SK-N-DZ (cell line): ENCODE data around the gene B9D2. TPM values are rescaled to one million over a fixed set of nuclear protein-coding genes. Genes with fewer than 3 reads are reported as not detected.
A peak's percentile ranks its signal among the peaks of the same experiment; 100 is the strongest.
"Not testable (repeated sequence)": the region's sequence is repeated elsewhere in the genome, so short reads cannot be mapped to it uniquely, and the experiment has no call there.

ENCODE experiments used
- DNase-seq: peaks from one replicate; pipeline ENCODE4 v3.0.0-alpha.2; 2015; ENCODE audit warnings: low spot score
- polyA plus RNA-seq, 2 experiments: library from polyadenylated mRNA; depleted of rRNA; stranded (reverse); fragments of >200 nt; gene quantifications; 2 replicates each; pipeline ENCODE4 v1.2.3, GENCODE V29; 2014

The B9D2 gene
- polyA plus RNA-seq (2014; cell fraction: cytosol; rRNA removed), result 6.4 and 15.3 TPM in 2 replicates
- 5.4 and 8.1 TPM in 2 replicates for polyA plus RNA-seq (2014; cell fraction: nucleus; rRNA removed)

GRCh38 chr19:41363753-41364523, at the start of gene B9D2:
Gene B9D2, minus strand, starts transcription at chr19:41364149. Its CDS starts 630 bp downstream, at chr19:41363519.
- peak; percentile 96 for DNase-seq

- no peak for DNase-seq
Measured at GRCh38 chr19:41412953-41413352, 49.0 kb upstream of the B9D2 start.

GRCh38 chr19:41411968-41412265, 48.0 kb upstream of the B9D2 start:
- DNase-seq, result no peak

GRCh38 chr19:41411100-41411967, 47.4 kb upstream of the B9D2 start:
- no peak for DNase-seq

- no peak for DNase-seq
Measured at GRCh38 chr19:41410336-41411054, 46.5 kb upstream of the B9D2 start.

- no peak for DNase-seq
Measured at GRCh38 chr19:41409288-41409687, 45.3 kb upstream of the B9D2 start.

GRCh38 chr19:41408846-41409245, 44.9 kb upstream of the B9D2 start:
- not testable (repeated sequence) for DNase-seq

GRCh38 chr19:41408256-41408655, 44.3 kb upstream of the B9D2 start:
- no peak for DNase-seq

- DNase-seq, result no peak
Measured at GRCh38 chr19:41407271-41407670, 43.3 kb upstream of the B9D2 start.

- DNase-seq, result no peak
Measured at GRCh38 chr19:41405776-41406175, 41.8 kb upstream of the B9D2 start.

- no peak for DNase-seq
Measured at GRCh38 chr19:41403181-41403970, 39.4 kb upstream of the B9D2 start.

GRCh38 chr19:41402010-41402409, 38.1 kb upstream of the B9D2 start:
- DNase-seq, result peak; percentile 26

GRCh38 chr19:41401483-41401882, 37.5 kb upstream of the B9D2 start:
- no peak for DNase-seq

GRCh38 chr19:41399525-41399924, 35.6 kb upstream of the B9D2 start:
- DNase-seq, result no peak

- DNase-seq, result no peak
Measured at GRCh38 chr19:41399091-41399490, 35.1 kb upstream of the B9D2 start.

GRCh38 chr19:41398598-41398997, 34.6 kb upstream of the B9D2 start:
- DNase-seq, result no peak

GRCh38 chr19:41398050-41398418, 34.1 kb upstream of the B9D2 start:
- no peak for DNase-seq

GRCh38 chr19:41397086-41398049, 33.4 kb upstream of the B9D2 start, which contains the start of the genes BCKDHA and EXOSC5:
Gene BCKDHA, plus strand, starts transcription at chr19:41397818. Its CDS starts 10 bp downstream, at chr19:41397828.
Gene EXOSC5, minus strand, starts transcription at chr19:41397359. Its CDS starts 31 bp downstream, at chr19:41397328.
- peak; percentile 100 for DNase-seq

- DNase-seq, result no peak
Measured at GRCh38 chr19:41395355-41395754, 31.4 kb upstream of the B9D2 start.

GRCh38 chr19:41392775-41393174, 28.8 kb upstream of the B9D2 start:
- DNase-seq, result no peak
